ENCODE data around the gene NCOA3. TPM values are rescaled to one million over a fixed set of nuclear protein-coding genes. Genes with fewer than 3 reads are reported as not detected.
A peak's percentile ranks its signal among the peaks of the same experiment; 100 is the strongest.

Gene NCOA3
- polyA plus RNA-seq, 3 donors = 13.5 to 21.8 (median 21.3) TPM

DNA sequence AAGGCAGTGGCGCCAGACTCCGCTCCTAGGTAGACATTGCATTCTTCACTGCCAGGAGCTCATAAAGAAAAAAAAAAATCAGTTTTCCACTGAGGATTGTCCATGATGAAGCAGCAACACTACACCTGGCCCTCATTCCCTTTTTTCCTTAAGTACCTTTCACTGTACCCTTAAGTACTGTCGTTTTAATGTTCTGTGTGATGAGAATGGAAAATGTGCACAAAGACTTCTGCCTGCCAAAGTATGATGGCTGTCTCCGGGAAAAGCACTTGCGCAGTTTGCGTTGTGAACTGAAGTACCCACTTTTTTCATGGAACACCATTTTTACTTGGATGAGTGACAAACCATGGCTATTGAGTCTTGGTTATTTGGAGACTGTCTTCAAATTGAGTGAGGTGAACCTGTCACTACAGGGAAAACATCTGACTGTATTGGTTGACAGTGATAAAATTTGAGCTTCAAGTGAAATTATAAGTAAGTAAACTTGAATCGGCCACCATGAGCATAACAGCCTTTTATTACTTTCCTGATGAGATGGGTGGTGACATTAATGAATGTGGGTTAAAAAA, 104.8 kb downstream of the NCOA3 start:
- H3K4me2 ChIP-seq (replicated peaks; ENCODE audit: extremely low read depth, low read length, poor library complexity, severe bottlenecking) = no peak overlapping the region
- intact Hi-C loops (cut with micrococcal nuclease) = no loop called here
- Mint-ChIP-seq H3K27me3 (ENCODE audit: low read depth in 3 of 3) (no peaks in the 10 kb centered on the region), H3K27ac (peak overlapping the region in 2 of 7 donors; percentile 38 to 77), H3K9me3 (no peaks in the 10 kb centered on the region), H3K36me3 (peaks cover 7 to 39% of the 10 kb centered on the region in 2 donors), H3K4me1 (peaks cover 26% of the 10 kb centered on the region), H3K4me3 (no peak overlapping the region)
- no peak overlapping the region for H2AFZ ChIP-seq (ENCODE audit: insufficient read depth, low read depth, low read length, poor library complexity, severe bottlenecking)
- no peak for TF ChIP-seq CTCF (IDR thresholded peaks at IDR 0.05)
- H3K36me3 ChIP-seq (replicated peaks in 1 of 2; ENCODE audit: control insufficient read depth in 1 of 2, insufficient read depth in 2 of 2, low read length in 2 of 2) = peaks cover 3 to 13% of the 10 kb centered on the region in 2 donors
- 96% methylated on average over 5 of the region's 7 CpGs for WGBS (ENCODE audit: insufficient coverage)
- peaks cover 7 to 20% of the 10 kb centered on the region in 2 donors for H3K4me1 ChIP-seq (ENCODE audit: control insufficient read depth in 1 of 2, insufficient read depth in 2 of 2, low read length in 2 of 2)
- H3K9me3 ChIP-seq (replicated peaks in 1 of 2; ENCODE audit: control insufficient read depth in 1 of 2, insufficient read depth in 1 of 2, low read length in 2 of 2) = no peaks in the 10 kb centered on the region
- no peaks in the 10 kb centered on the region for H3K27me3 ChIP-seq (ENCODE audit: control insufficient read depth in 2 of 2, insufficient read depth in 2 of 2, low read length in 2 of 2)
- peaks cover 100% of the 10 kb centered on the region for H4K20me1 ChIP-seq (ENCODE audit: insufficient read depth, low read length)
- peaks cover 79% of the 10 kb centered on the region for H3K79me2 ChIP-seq (ENCODE audit: insufficient read depth, low read length)
- no peak for DNase-seq
- H3K4me3 ChIP-seq (replicated peaks in 1 of 3; ENCODE audit: low read depth in 2 of 3, low read length in 3 of 3) = no peak overlapping the region
- peak overlapping the region in 1 of 2 donors; percentile 15 for H3K27ac ChIP-seq (ENCODE audit: low read depth in 1 of 2, low read length in 2 of 2)
- H3K9ac ChIP-seq (ENCODE audit: insufficient read depth, low read length, poor library complexity, severe bottlenecking) = no peak overlapping the region

GRCh38 chr20:47606983-47607613, 105.4 kb downstream of the NCOA3 start:
- H3K4me1 Mint-ChIP-seq = peaks cover 26% of the 10 kb centered on the region
- H3K36me3 Mint-ChIP-seq = peaks cover 8 to 45% of the 10 kb centered on the region in 2 donors
- Histone ChIP-seq H3K79me2 (ENCODE audit: insufficient read depth, low read length) (peaks cover 83% of the 10 kb centered on the region), H2AFZ (ENCODE audit: insufficient read depth, low read depth, low read length, poor library complexity, severe bottlenecking) (no peak overlapping the region), H3K36me3 (replicated peaks in 1 of 2; ENCODE audit: control insufficient read depth in 1 of 2, insufficient read depth in 2 of 2, low read length in 2 of 2) (peaks cover 5 to 13% of the 10 kb centered on the region in 2 donors), H3K27me3 (ENCODE audit: control insufficient read depth in 2 of 2, insufficient read depth in 2 of 2, low read length in 2 of 2) (no peaks in the 10 kb centered on the region), H3K9ac (ENCODE audit: insufficient read depth, low read length, poor library complexity, severe bottlenecking) (no peak overlapping the region), H3K4me3 (replicated peaks in 1 of 3; ENCODE audit: low read depth in 2 of 3, low read length in 3 of 3) (no peak overlapping the region), H3K9me3 (replicated peaks in 1 of 2; ENCODE audit: control insufficient read depth in 1 of 2, insufficient read depth in 1 of 2, low read length in 2 of 2) (no peaks in the 10 kb centered on the region), H3K27ac (ENCODE audit: low read depth in 1 of 2, low read length in 2 of 2) (peak overlapping the region in 1 of 2 donors; percentile 15), H4K20me1 (ENCODE audit: insufficient read depth, low read length) (peaks cover 100% of the 10 kb centered on the region), H3K4me2 (replicated peaks; ENCODE audit: extremely low read depth, low read length, poor library complexity, severe bottlenecking) (no peak overlapping the region), H3K4me1 (ENCODE audit: control insufficient read depth in 1 of 2, insufficient read depth in 2 of 2, low read length in 2 of 2) (peaks cover 7 to 20% of the 10 kb centered on the region in 2 donors)
- no peak for TF ChIP-seq CTCF (IDR thresholded peaks at IDR 0.05)
- no peaks in the 10 kb centered on the region for H3K9me3 Mint-ChIP-seq
- peak in 2 of 3 donors; percentile 18 to 35 for DNase-seq
- H3K27me3 Mint-ChIP-seq (ENCODE audit: low read depth in 3 of 3) = peaks cover 0 to 1% (median 0%) of the 10 kb centered on the region in 3 donors
- no CpG with 5 or more reads among the region's 1 CpG for WGBS (ENCODE audit: insufficient coverage)
- peak overlapping the region in 3 of 7 donors; percentile 7 to 77 (median 38) for H3K27ac Mint-ChIP-seq
- no peak overlapping the region for H3K4me3 Mint-ChIP-seq
- intact Hi-C loops (cut with micrococcal nuclease) = no loop called here

Measured in CD14-positive monocyte (primary cell).